ENCODE data around the gene CYP39A1. TPM values are rescaled to one million over a fixed set of nuclear protein-coding genes. Genes with fewer than 3 reads are reported as not detected.

Gene CYP39A1
- total and polyA plus RNA-seq, 9 of the 15 experiments (the other 6 are each of a cell fraction or from before 2014, with no cell fraction given): not detected

GRCh38 chr6:46575530-46575929 is 77.1 kb downstream of the CYP39A1 start:
- no peaks in the 10 kb centered on the region for H3K9me3 ChIP-seq (replicated peaks; ENCODE audit: control insufficient read depth, insufficient read depth, low read depth, low read length)
- 0% methylated on average over 3 of the region's 3 CpGs for WGBS (ENCODE audit: insufficient coverage, low coverage, missing lambda C conversion rate)
- H3K4me2 ChIP-seq (ENCODE audit: insufficient read depth, low read length): no peak overlapping the region
- H3K4me1 ChIP-seq (replicated peaks in 1 of 2; ENCODE audit: control insufficient read depth in 2 of 2, insufficient read depth in 2 of 2, low read length in 2 of 2): no peaks in the 10 kb centered on the region
- DNase-seq (ENCODE audit: extremely low read depth in 1 of 4, low spot score in 3 of 4): no peak
- H3K9me1 ChIP-seq (ENCODE audit: control insufficient read depth, insufficient read depth, low read length): no peaks in the 10 kb centered on the region
- in situ Hi-C loops (cut with MboI): no loop called here
- H3K4me3 ChIP-seq: no peak overlapping the region
- H3K36me3 ChIP-seq (ENCODE audit: control insufficient read depth, insufficient read depth, low read length): no peaks in the 10 kb centered on the region
- ChIA-PET POLR2A (no interaction called here), CTCF (ENCODE audit: low intra/inter-chr PET ratio) (no interaction called here)
- no peak for ATAC-seq
- no peaks in the 10 kb centered on the region for H3K27me3 ChIP-seq (ENCODE audit: control insufficient read depth in 2 of 2, insufficient read depth in 2 of 2, low read length in 2 of 2)
- H4K20me1 ChIP-seq (replicated peaks; ENCODE audit: control insufficient read depth, insufficient read depth, low read length): no peaks in the 10 kb centered on the region
- intact Hi-C loops (cut with micrococcal nuclease): no loop called here
- no TSS peak for BruUV-seq (replicated peaks)
- no peak for FAIRE-seq
- H3K9ac ChIP-seq (ENCODE audit: insufficient read depth in 1 of 2, low read depth in 2 of 2, low read length in 2 of 2): no peak overlapping the region; a peak in 1 of 4 replicates
- H3K79me2 ChIP-seq (ENCODE audit: control insufficient read depth, insufficient read depth, low read length): no peaks in the 10 kb centered on the region
- no peak overlapping the region for H3K27ac ChIP-seq (ENCODE audit: extremely low read depth, low read depth, low read length)
- no peak for TF ChIP-seq TSHZ1 (CRISPR knock-in tag; IDR thresholded peaks at IDR 0.05)
- no peak for TF ChIP-seq NR4A1 (CRISPR knock-in tag; IDR thresholded peaks at IDR 0.05)
- no peak for TF ChIP-seq NR4A1 (tag; IDR thresholded peaks at IDR 0.05)
- H2AFZ ChIP-seq (ENCODE audit: low read depth, low read length): no peak overlapping the region

Data from K562 (cell line).